AG04449 (cell line): Measurements from ENCODE around the gene PROK2.

Experiments
- CTCF ChIA-PET: fragments of 350-600 bp; formaldehyde crosslinking; extraction: SDS; loops from one replicate; lab custom pipeline; 2021; ENCODE audit warnings: antibody characterized with exemption; lab: Yijun Ruan, JAX
- POLR2A ChIA-PET: fragments of 400-600, 350-600 bp; formaldehyde crosslinking; extraction: SDS; loops from one replicate; lab custom pipeline; 2020; ENCODE audit warnings: antibody characterized with exemption, inconsistent platforms; lab: Yijun Ruan, JAX
- DNase-seq: peaks from one replicate; pipeline ENCODE4 v3.0.0-alpha.2; 2010; ENCODE audit warnings: low read depth, low spot score
- H3K4me3 ChIP-seq: 2 replicates; pipeline ENCODE4 v1.5.1; 2011; ENCODE audit warnings: low read depth, mild to moderate bottlenecking, control low read depth, low read length
- CTCF ChIP-seq: IDR thresholded peaks from one replicate; pipeline ENCODE4 v1.5.1; 2011; ENCODE audit warnings: mild to moderate bottlenecking, moderate library complexity, low read length, control low read depth, inconsistent platforms; ENCODE audit not compliant: insufficient read depth; ENCODE audit errors: missing control alignments

PROK2 gene

GRCh38 chr3:71785532-71786216, 726 bp upstream of the PROK2 start:
- no peak for DNase-seq
- ChIA-PET POLR2A (no interaction called here), CTCF (no interaction called here)
- H3K4me3 ChIP-seq: no peak overlapping the region
- no peak for TF ChIP-seq CTCF

- ChIA-PET POLR2A (no interaction called here), CTCF (interaction anchor here (2.2 kb wide), 1 partner anchor 55 kb away, joined by 9 read pairs; no protein-coding TSS in a partner anchor)
- no peak for TF ChIP-seq CTCF
- no peak for DNase-seq
- no peak overlapping the region for H3K4me3 ChIP-seq
Measured at GRCh38 chr3:71784201-71784913, 591 bp downstream of the PROK2 start.

GRCh38 chr3:71783152-71783551, 1.8 kb downstream of the PROK2 start:
- CTCF ChIA-PET: interaction anchor here (2.2 kb wide), 1 partner anchor 54 kb away, joined by 9 read pairs; no protein-coding TSS in a partner anchor
- DNase-seq: no peak
- POLR2A ChIA-PET: no interaction called here
- no peak overlapping the region for H3K4me3 ChIP-seq
- TF ChIP-seq CTCF: no peak

GRCh38 chr3:71780430-71780829, 4.5 kb downstream of the PROK2 start:
- ChIA-PET POLR2A (no interaction called here), CTCF (no interaction called here)
- no peak overlapping the region for H3K4me3 ChIP-seq
- no peak for TF ChIP-seq CTCF
- no peak for DNase-seq

GRCh38 chr3:71779674-71780377, 5.1 kb downstream of the PROK2 start:
- no peak overlapping the region for H3K4me3 ChIP-seq
- ChIA-PET POLR2A (no interaction called here), CTCF (no interaction called here)
- no peak for TF ChIP-seq CTCF
- DNase-seq: no peak

GRCh38 chr3:71778353-71778752, 6.6 kb downstream of the PROK2 start:
- POLR2A ChIA-PET: no interaction called here
- H3K4me3 ChIP-seq: no peak overlapping the region
- no peak for DNase-seq
- CTCF ChIA-PET: no interaction called here
- no peak for TF ChIP-seq CTCF
